Measurements from ENCODE around the gene JAK1. TPM values are rescaled to one million over a fixed set of nuclear protein-coding genes. Genes with fewer than 3 reads are reported as not detected.

JAK1 gene
- total and polyA plus RNA-seq, 7 donors = 43.8 to 143 (median 99.6) TPM

DNA sequence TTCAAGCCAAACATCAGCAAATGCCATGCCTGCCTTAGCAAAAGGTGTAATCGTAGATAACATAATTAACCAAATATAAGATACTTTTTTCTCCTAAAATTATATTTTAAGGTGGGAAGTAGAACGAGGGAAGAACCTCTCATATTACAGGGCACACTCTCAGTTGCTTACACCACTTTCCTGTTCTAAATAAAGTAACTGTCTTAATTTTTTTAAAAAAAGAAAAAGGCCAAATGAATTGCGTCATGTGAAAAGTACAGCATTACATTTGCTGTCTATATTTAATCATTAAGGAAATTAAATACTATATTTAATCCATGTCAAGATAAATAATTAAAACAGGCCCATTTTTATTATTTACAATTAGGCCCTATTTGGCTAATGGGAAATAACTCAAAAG lies 23.7 kb downstream of the JAK1 start:
- Histone ChIP-seq H3K27me3 (no peaks in the 10 kb centered on the region), H3K4me1 (peaks cover 0 to 30% (median 19%) of the 10 kb centered on the region in 4 donors), H3K9me3 (no peaks in the 10 kb centered on the region), H3K27ac (no peak overlapping the region), H3K4me3 (no peak overlapping the region), H3K36me3 (no peaks in the 10 kb centered on the region)
- WGBS, 2 donors = 46 to 62% methylated on average over 3 of the region's 3 CpGs
- DNase-seq = no peak
- intact Hi-C loops (cut with DNase I) = no loop called here
- TF ChIP-seq POLR2AphosphoS5 (IDR thresholded peaks at IDR 0.05) (no peak), EP300 (IDR thresholded peaks at IDR 0.05) (no peak), POLR2A (IDR thresholded peaks at IDR 0.05) (no peak)
- TF ChIP-seq, protein P1, sequence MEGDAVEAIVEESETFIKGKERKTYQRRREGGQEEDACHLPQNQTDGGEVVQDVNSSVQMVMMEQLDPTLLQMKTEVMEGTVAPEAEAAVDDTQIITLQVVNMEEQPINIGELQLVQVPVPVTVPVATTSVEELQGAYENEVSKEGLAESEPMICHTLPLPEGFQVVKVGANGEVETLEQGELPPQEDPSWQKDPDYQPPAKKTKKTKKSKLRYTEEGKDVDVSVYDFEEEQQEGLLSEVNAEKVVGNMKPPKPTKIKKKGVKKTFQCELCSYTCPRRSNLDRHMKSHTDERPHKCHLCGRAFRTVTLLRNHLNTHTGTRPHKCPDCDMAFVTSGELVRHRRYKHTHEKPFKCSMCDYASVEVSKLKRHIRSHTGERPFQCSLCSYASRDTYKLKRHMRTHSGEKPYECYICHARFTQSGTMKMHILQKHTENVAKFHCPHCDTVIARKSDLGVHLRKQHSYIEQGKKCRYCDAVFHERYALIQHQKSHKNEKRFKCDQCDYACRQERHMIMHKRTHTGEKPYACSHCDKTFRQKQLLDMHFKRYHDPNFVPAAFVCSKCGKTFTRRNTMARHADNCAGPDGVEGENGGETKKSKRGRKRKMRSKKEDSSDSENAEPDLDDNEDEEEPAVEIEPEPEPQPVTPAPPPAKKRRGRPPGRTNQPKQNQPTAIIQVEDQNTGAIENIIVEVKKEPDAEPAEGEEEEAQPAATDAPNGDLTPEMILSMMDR (IDR thresholded peaks at IDR 0.05) = no peak

DNA sequence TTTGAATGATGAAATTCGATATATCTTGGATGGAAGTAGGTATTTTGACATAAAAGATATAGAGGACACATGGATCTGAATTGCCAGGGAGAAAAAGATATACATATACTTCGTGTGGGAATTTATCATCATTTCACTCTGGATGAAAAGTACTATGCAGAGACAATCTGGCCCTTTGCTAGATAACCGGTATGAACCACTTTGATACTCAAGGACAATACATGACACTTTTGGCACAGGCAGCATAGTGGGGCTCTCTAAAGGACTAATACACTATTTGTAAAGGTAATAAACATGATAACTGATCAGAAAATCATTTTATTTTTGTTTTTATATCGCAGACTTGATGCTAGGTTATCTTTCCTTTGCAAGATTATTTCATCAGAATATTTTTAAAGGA lies 24.2 kb downstream of the JAK1 start:
- H3K4me3 ChIP-seq = no peak overlapping the region
- DNase-seq = no peak
- H3K27me3 ChIP-seq = no peaks in the 10 kb centered on the region
- no peak overlapping the region for H3K27ac ChIP-seq
- WGBS, 2 donors = 90 to 94% methylated on average over 4 of the region's 4 CpGs
- no peaks in the 10 kb centered on the region for H3K36me3 ChIP-seq
- TF ChIP-seq, protein P1 (IDR thresholded peaks at IDR 0.05) = no peak
- no peak for TF ChIP-seq POLR2A (IDR thresholded peaks at IDR 0.05)
- no peak for TF ChIP-seq EP300 (IDR thresholded peaks at IDR 0.05)
- TF ChIP-seq POLR2AphosphoS5 (IDR thresholded peaks at IDR 0.05) = no peak
- peaks cover 0 to 26% (median 16%) of the 10 kb centered on the region in 4 donors for H3K4me1 ChIP-seq
- intact Hi-C loops (cut with DNase I) = no loop called here
- no peaks in the 10 kb centered on the region for H3K9me3 ChIP-seq

DNA sequence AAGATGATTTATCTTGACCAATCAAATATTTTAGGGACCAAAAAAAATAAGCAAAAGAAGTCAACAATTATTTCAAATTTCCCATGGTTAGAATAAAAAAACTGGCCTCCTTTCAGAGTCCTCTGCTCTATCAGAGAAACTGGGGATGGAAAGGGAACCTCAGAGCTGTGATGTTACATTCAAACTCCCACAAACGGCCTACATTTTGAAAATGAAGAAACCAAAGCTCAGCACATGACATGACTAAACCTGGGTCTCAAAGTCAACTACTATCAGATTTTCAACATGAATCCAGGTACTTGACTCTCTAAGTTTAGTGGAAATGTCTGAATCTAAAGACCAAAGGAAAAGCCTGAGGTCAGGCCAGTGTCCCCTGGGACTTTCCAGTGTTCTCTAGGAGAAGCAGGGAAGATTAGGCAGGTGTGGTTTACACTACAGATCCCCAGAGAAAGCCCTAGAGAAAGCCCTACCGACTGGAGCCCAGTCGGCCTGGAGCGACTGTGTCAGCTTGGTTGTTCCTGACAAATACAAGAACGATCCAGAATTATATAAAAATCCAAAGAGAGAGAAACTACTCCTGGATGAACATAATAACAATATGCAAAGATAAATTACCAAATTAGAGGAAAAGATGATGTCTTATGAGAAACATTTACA lies 24.8 kb downstream of the JAK1 start:
- no peaks in the 10 kb centered on the region for H3K27me3 ChIP-seq
- intact Hi-C loops (cut with DNase I) = no loop called here
- TF ChIP-seq, protein P1 (IDR thresholded peaks at IDR 0.05) = no peak
- TF ChIP-seq POLR2A (IDR thresholded peaks at IDR 0.05) (no peak), POLR2AphosphoS5 (IDR thresholded peaks at IDR 0.05) (no peak), EP300 (IDR thresholded peaks at IDR 0.05) (no peak)
- no peaks in the 10 kb centered on the region for H3K9me3 ChIP-seq
- H3K4me1 ChIP-seq = peaks cover 0 to 26% (median 18%) of the 10 kb centered on the region in 4 donors
- H3K27ac ChIP-seq = no peak overlapping the region
- H3K4me3 ChIP-seq = no peak overlapping the region
- 87 to 92% methylated on average over 5 of the region's 5 CpGs for WGBS, 2 donors
- no peak for DNase-seq
- no peaks in the 10 kb centered on the region for H3K36me3 ChIP-seq

DNA sequence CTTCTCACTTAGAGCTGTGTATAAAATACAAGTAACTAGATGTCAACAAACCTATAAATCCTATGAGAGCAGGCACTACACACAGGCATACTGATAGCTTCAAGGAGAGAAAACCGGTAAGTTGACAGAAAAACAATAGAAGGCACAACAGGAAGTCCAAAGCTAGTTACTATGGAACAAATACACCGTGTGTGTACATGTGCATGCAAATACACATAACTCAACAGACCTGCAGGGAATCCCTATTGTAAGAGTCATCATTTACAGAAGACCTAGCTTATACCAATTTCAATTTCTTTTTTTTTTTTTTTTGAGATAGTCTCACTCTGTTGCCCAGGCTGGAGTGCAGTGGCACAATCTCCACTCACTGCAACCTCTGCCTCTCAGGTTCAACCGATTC lies 26.3 kb downstream of the JAK1 start:
- 62 to 63% methylated on average over 3 of the region's 3 CpGs for WGBS, 2 donors
- peaks cover 0 to 33% (median 29%) of the 10 kb centered on the region in 4 donors for H3K4me1 ChIP-seq
- no peaks in the 10 kb centered on the region for H3K36me3 ChIP-seq
- H3K27me3 ChIP-seq = no peaks in the 10 kb centered on the region
- intact Hi-C loops (cut with DNase I) = no loop called here
- H3K9me3 ChIP-seq = no peaks in the 10 kb centered on the region
- no peak overlapping the region for H3K4me3 ChIP-seq
- TF ChIP-seq POLR2A (IDR thresholded peaks at IDR 0.05) (no peak), POLR2AphosphoS5 (IDR thresholded peaks at IDR 0.05) (no peak), EP300 (IDR thresholded peaks at IDR 0.05) (no peak)
- TF ChIP-seq, protein P1 (IDR thresholded peaks at IDR 0.05) = no peak
- no peak overlapping the region for H3K27ac ChIP-seq
- no peak for DNase-seq

DNA sequence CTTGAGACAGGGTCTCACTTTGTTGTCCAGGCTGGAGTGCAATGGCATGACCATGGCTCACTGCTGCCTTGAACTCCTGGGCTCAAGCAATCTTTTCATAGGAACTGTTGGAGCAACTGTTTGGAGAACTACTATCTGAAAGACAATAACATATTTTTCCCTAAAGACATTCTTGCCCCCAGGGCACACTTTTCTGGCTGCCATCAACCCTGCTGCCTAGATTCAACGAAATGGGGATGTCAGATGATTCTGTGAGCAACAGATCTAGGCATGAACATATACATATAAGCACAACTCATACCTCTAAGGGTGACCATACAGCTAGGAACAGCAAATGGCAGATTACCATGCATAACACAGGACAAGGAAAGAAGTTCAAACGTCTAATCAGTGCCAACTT lies 27.4 kb downstream of the JAK1 start:
- WGBS, 2 donors = 79 to 85% methylated on average over 2 of the region's 2 CpGs
- Histone ChIP-seq H3K9me3 (no peaks in the 10 kb centered on the region), H3K27me3 (no peaks in the 10 kb centered on the region), H3K4me1 (peaks cover 0 to 44% (median 38%) of the 10 kb centered on the region in 4 donors), H3K36me3 (no peaks in the 10 kb centered on the region), H3K4me3 (no peak overlapping the region), H3K27ac (no peak overlapping the region)
- no peak for DNase-seq
- TF ChIP-seq, protein P1 (IDR thresholded peaks at IDR 0.05) = no peak
- no peak for TF ChIP-seq EP300 (IDR thresholded peaks at IDR 0.05)
- TF ChIP-seq POLR2AphosphoS5 (IDR thresholded peaks at IDR 0.05) = no peak
- TF ChIP-seq POLR2A (IDR thresholded peaks at IDR 0.05) = no peak
- intact Hi-C loops (cut with DNase I) = no loop called here

All from sigmoid colon (tissue), 7 donors.